ENCODE results near the gene CEP250.

DNA sequence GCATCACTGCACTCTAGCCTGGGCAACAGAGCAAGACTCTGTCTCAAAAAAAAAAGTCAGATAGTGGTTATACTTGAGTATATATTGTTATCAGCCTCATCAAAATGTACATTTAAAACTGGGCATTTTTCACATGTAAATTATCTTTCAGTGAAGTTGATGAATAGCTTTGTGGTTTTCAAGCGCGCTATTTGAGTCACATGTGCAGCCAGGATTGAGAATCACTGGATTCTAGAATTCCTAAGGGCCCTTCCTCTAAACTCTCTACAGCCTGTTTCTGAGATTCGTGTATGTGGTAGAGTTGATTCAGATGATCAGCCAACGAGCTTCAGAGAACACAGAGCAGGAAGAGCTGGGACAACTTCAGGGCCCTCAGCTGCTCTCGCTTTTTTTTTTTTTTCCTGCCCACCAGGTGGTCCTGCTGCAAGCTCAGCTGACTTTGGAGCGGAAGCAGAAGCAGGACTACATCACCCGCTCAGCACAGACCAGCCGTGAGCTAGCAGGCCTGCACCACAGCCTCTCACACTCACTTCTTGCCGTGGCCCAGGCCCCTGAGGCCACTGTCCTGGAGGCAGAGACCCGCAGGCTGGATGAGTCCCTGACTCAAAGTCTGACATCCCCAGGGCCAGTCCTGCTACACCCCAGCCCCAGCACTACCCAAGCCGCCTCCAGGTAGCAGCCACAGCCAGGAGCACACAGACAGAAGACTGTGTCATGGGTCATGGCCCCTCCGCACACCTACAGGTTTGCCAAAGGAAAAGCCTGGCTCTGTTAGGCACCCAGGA, 55.7 kb downstream of the CEP250 start:
- TF ChIP-seq, protein P1, sequence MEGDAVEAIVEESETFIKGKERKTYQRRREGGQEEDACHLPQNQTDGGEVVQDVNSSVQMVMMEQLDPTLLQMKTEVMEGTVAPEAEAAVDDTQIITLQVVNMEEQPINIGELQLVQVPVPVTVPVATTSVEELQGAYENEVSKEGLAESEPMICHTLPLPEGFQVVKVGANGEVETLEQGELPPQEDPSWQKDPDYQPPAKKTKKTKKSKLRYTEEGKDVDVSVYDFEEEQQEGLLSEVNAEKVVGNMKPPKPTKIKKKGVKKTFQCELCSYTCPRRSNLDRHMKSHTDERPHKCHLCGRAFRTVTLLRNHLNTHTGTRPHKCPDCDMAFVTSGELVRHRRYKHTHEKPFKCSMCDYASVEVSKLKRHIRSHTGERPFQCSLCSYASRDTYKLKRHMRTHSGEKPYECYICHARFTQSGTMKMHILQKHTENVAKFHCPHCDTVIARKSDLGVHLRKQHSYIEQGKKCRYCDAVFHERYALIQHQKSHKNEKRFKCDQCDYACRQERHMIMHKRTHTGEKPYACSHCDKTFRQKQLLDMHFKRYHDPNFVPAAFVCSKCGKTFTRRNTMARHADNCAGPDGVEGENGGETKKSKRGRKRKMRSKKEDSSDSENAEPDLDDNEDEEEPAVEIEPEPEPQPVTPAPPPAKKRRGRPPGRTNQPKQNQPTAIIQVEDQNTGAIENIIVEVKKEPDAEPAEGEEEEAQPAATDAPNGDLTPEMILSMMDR (conservative IDR thresholded peaks at IDR 0.05; ENCODE audit: low read length), result no peak
- no peak for TF ChIP-seq EZH2phosphoT487 (IDR thresholded peaks at IDR 0.05; ENCODE audit: borderline replicate concordance)

Measured in Loucy (cell line).